KMS-11 (cell line): ENCODE measurements around the gene FOS.
A peak's percentile ranks its signal among the peaks of the same experiment; 100 is the strongest.

Experiments used
- H2AFZ ChIP-seq: fragments of 200-600 bp; sonication (generic); 2 replicates; pipeline ENCODE4 v1.6.1; 2016; ENCODE audit warnings: antibody characterized with exemption, mixed run types, low read depth
- H3K27ac ChIP-seq: fragments of 200-600 bp; sonication (generic); 2 replicates; pipeline ENCODE4 v1.6.1; 2016; ENCODE audit warnings: mild to moderate bottlenecking, mixed run types
- H3K27me3 ChIP-seq: fragments of 200-600 bp; sonication (generic); 2 replicates; pipeline ENCODE4 v1.6.1; 2017; ENCODE audit warnings: mild to moderate bottlenecking, low read depth, mixed run types, moderate library complexity; ENCODE audit not compliant: insufficient read depth
- H3K36me3 ChIP-seq: fragments of 200-600 bp; sonication (generic); 2 replicates; pipeline ENCODE4 v1.6.1; 2017; ENCODE audit warnings: mild to moderate bottlenecking, mixed run types; ENCODE audit not compliant: insufficient read depth
- H3K4me1 ChIP-seq: fragments of 200-600 bp; sonication (generic); 2 replicates; pipeline ENCODE4 v1.6.1; 2016; ENCODE audit warnings: mild to moderate bottlenecking, low read depth, mixed run types; ENCODE audit not compliant: poor library complexity, severe bottlenecking
- H3K4me2 ChIP-seq: fragments of 200-600 bp; sonication (generic); 2 replicates; pipeline ENCODE4 v1.7.0; 2016; ENCODE audit warnings: mild to moderate bottlenecking, mixed run types
- H3K4me3 ChIP-seq: fragments of 200-600 bp; sonication (generic); IDR thresholded peaks from 2 replicates; pipeline ENCODE4 v1.6.1; 2017; ENCODE audit warnings: low read depth, low read length, mixed read lengths; ENCODE audit not compliant: insufficient read depth
- H3K79me2 ChIP-seq: fragments of 200-600 bp; sonication (generic); 2 replicates; pipeline ENCODE4 v1.6.1; 2016; ENCODE audit warnings: low read depth, mixed run types; ENCODE audit not compliant: insufficient read depth
- H3K9ac ChIP-seq: fragments of 200-600 bp; sonication (generic); 2 replicates; pipeline ENCODE4 v1.6.1; 2016; ENCODE audit warnings: mild to moderate bottlenecking, mixed run types
- H4K20me1 ChIP-seq: fragments of 200-600 bp; sonication (generic); 2 replicates; pipeline ENCODE4 v1.6.1; 2016; ENCODE audit warnings: mild to moderate bottlenecking, mixed run types; ENCODE audit not compliant: insufficient read depth
- CTCF ChIP-seq: fragments of 200-600 bp; sonication (generic); conservative IDR thresholded peaks from 2 replicates; pipeline ENCODE4 v1.6.1; 2017; ENCODE audit warnings: low read depth, mild to moderate bottlenecking, antibody characterized with exemption, low read length, moderate library complexity, mixed read lengths

The FOS gene

GRCh38 chr14:75254381-75254822, 24.2 kb upstream of the FOS start:
- H3K27me3 ChIP-seq: peaks cover 4% of the 10 kb centered on the region; the same call in 1 of the 2 replicates
- no peaks in the 10 kb centered on the region for H4K20me1 ChIP-seq
- no peak overlapping the region for H3K4me3 ChIP-seq
- H3K9ac ChIP-seq: no peak overlapping the region
- no peaks in the 10 kb centered on the region for H3K79me2 ChIP-seq
- H3K36me3 ChIP-seq: no peaks in the 10 kb centered on the region
- no peak overlapping the region for H3K4me2 ChIP-seq
- no peak overlapping the region for H3K27ac ChIP-seq
- TF ChIP-seq CTCF: no peak
- H3K4me1 ChIP-seq: peaks cover 44% of the 10 kb centered on the region
- H2AFZ ChIP-seq: no peak overlapping the region

- Histone ChIP-seq H2AFZ (no peak overlapping the region), H3K79me2 (no peaks in the 10 kb centered on the region), H3K9ac (no peak overlapping the region), H3K36me3 (no peaks in the 10 kb centered on the region), H3K4me3 (no peak overlapping the region), H3K27me3 (peaks cover 4% of the 10 kb centered on the region; the same call in 1 of the 2 replicates), H4K20me1 (no peaks in the 10 kb centered on the region), H3K4me2 (no peak overlapping the region), H3K4me1 (peaks cover 46% of the 10 kb centered on the region), H3K27ac (no peak overlapping the region)
- no peak for TF ChIP-seq CTCF
Observed at GRCh38 chr14:75254901-75255584, 23.6 kb upstream of the FOS start.

- no peak overlapping the region for H3K4me3 ChIP-seq
- H4K20me1 ChIP-seq: no peaks in the 10 kb centered on the region
- H3K4me2 ChIP-seq: peak overlapping the region; percentile 76
- H3K27me3 ChIP-seq: no peaks in the 10 kb centered on the region
- no peaks in the 10 kb centered on the region for H3K79me2 ChIP-seq
- peaks cover 34% of the 10 kb centered on the region for H3K4me1 ChIP-seq
- peak overlapping the region; percentile 80 for H3K9ac ChIP-seq
- H3K36me3 ChIP-seq: no peaks in the 10 kb centered on the region
- H2AFZ ChIP-seq: peak overlapping the region; percentile 59; the same call in 1 of the 2 replicates
- no peak for TF ChIP-seq CTCF
- peak overlapping the region; percentile 73 for H3K27ac ChIP-seq
Observed at GRCh38 chr14:75258079-75258802, 20.4 kb upstream of the FOS start.

GRCh38 chr14:75258803-75259509, 19.7 kb upstream of the FOS start:
- TF ChIP-seq CTCF: no peak
- H3K4me1 ChIP-seq: peaks cover 34% of the 10 kb centered on the region

More at GRCh38 chr14:75258803-75259509, 19.7 kb upstream of the FOS start:
- peak overlapping the region; percentile 76 for H3K4me2 ChIP-seq
- no peak overlapping the region for H3K4me3 ChIP-seq
- H2AFZ ChIP-seq: peak overlapping the region; percentile 59
- H4K20me1 ChIP-seq: no peaks in the 10 kb centered on the region
- H3K36me3 ChIP-seq: no peaks in the 10 kb centered on the region
- no peaks in the 10 kb centered on the region for H3K27me3 ChIP-seq
- H3K27ac ChIP-seq: peak overlapping the region; percentile 73
- no peaks in the 10 kb centered on the region for H3K79me2 ChIP-seq
- H3K9ac ChIP-seq: peak overlapping the region; percentile 80
